ENCODE results near the gene SP140L.

The SP140L gene

DNA sequence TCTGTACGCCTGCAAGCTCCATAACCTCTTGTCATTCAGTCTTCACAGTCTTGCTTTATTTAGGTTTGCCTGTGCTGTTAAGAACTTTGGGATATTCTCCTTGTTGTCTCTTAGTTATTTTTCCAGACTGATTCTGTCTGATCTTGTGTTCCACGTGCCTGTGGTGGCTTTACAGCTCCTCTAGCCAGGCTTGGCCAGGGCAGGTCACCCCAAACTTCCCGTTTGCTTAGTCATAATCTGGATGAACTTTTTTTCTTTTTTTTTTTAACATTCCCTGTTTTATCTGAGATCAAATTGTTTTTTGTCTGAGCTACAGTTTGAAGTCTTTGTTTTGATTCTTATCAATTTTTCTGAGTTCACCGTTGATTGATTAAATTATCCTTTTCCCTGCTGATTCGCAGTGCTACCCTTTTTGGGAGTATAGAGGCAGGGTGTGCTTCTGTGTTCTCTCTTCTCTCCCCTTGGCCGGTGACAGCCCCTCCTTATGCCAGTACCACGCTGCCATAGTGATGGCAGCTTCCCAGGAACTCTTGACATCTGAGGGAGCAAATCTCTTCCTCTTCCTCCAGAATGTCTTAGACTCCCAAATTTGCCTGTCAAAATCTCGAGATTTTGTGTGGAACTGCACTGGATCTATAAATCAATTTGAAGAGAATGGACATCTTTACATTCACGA, 91.5 kb downstream of the SP140L start:
- DNase-seq (ENCODE audit: low read depth): peak; percentile 86

DNA sequence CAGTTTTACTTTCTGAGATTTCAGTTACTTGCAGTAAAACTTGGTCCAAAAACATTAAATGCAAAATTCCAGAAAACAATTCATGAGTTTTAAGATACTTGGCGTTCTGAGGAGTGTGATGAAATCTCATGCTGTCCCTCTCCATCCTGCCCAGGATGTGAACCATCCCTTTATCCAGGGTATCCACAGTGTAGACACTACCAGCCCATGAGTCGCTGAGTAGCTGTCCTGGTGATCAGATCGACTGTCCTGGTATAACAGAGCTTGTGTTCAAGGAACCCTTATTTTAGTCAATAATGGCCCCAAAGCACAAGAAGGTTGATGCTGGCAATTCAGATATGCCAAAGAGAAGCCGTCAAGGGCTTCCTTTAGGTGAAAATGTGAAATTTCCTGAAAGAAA, 92.2 kb downstream of the SP140L start:
- no peak for DNase-seq (ENCODE audit: low read depth)

DNA sequence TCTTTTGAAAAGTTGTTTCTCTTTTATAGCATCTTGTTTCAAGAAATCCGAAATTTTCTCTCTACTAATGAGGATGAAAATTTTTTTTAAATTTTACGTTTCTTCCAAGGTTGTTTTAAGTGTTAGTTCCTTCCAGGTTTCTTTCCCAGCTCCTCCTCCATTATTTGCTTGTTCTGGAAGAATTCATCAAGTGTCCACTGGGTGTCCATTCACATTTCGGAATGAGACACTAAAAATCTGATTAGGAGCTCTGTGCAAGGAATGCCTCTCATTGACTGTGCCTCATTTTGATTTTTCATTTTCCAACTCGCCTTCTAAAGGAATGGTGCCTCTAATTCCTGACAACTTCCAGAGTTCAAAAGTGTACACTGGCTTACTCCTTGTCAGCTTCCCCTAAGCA, 95.2 kb downstream of the SP140L start:
- DNase-seq (ENCODE audit: low read depth): no peak

DNA sequence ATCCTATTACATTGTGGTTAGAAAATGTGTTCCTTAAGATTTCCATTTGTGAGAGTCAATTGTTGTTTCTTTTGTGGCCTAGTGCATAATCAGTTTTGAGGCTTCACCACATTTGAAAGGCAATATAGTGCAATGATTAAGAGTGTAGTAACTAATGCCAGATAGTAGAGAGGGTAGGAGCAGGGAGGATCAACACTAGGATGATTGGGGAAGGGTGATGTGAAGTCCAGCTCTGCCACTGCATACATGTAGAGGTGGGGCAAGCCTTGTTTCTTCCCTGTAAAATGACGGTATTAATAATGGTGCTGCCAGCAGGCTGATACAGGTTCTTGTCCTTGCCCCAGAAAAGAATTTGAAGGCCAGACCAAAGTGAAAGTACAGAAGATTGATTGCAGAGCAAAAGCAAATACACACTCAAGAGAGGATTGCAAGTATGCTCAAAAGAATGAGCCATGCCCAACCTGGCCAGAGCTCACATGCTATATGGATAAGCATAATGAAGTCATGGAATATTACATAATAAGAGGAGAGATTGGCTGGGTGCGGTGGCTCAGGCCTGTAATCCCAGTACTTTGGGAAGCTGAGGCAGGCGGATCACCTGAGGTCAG, 97.0 kb downstream of the SP140L start:
- DNase-seq (ENCODE audit: low read depth): peak; percentile 30

DNA sequence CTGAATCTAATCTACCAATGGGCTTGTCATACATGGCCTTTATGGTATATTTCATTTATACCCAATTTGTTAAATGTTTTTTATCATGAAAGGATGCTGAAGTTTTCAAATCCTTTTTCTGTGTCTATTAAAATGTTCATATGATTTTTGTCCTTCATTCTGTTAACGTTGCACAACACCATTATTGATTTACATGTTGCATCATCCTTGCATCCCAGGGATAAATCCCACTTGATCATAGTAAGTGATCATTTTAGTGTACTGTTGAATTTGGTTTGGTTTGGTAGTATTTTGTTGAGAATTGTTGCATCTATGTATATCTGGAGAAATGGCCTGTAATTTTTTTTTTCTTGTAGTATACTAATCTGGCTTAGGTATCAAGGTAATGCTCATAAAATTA, 98.4 kb downstream of the SP140L start:
- DNase-seq (ENCODE audit: low read depth): no peak

DNA sequence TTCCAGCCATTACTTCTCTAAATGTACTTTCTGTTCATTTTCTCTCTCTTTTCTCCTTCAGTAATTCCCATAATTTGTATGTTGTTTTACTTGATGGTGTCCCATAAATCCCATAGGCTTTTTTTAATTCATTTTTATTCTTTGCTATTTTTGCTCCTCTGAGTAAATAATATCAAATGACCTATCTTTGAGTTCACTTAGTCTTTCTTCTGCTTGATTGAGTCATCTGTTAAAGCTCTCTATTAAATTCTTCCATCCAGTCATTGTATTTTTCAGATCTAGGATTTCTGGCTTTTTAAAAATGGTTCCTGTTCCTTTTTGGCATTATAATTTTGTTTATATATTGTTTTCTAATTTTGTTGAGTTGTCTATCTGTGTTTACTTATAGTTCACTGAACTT, 102.5 kb downstream of the SP140L start:
- DNase-seq (ENCODE audit: low read depth): no peak

DNA sequence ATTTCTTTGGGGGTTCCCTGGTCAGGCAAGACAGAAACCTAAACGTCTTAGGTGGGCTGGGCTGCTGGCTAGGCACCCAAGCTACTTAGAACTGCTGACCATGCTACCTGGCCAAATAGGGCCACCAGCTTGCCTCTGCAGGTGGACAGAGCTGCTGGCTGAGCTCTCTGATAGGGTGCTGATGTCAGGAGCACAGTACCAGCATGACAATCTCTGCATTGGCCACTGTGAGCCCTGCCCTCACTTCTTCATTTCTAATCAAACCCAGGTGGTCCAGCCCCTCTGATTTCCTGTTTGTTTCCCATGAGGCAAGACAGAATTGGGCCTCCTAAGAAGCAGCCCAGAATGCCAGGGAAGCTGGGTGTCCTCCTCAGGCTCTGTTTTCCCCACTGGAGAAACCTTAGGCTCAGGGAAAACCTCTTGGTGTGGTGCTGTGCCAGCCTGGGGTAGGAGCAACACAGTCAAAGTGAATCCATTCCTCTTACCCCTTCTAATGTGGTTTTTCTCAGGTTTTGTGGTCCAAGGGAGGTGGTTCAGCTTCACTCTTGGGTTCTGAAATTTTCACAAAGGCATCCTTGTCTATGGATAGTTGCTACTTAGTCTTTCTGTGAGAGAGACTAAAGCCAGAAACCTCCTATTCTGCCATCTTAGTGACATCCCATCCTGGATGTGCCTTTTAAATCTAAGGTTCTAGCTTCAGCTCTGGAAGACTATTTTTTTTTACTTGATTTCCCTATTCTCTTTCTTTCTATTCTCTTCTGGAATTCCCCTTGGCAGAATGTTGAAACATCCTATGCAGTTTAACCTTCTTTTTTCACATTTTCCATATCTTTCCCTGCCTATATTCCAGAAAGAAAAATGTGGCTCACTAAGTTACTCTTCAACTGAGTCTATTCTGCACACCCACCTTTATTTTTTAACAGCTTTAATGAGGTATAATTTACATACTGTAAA, 104.2 kb downstream of the SP140L start:
- DNase-seq (ENCODE audit: low read depth): no peak

DNA sequence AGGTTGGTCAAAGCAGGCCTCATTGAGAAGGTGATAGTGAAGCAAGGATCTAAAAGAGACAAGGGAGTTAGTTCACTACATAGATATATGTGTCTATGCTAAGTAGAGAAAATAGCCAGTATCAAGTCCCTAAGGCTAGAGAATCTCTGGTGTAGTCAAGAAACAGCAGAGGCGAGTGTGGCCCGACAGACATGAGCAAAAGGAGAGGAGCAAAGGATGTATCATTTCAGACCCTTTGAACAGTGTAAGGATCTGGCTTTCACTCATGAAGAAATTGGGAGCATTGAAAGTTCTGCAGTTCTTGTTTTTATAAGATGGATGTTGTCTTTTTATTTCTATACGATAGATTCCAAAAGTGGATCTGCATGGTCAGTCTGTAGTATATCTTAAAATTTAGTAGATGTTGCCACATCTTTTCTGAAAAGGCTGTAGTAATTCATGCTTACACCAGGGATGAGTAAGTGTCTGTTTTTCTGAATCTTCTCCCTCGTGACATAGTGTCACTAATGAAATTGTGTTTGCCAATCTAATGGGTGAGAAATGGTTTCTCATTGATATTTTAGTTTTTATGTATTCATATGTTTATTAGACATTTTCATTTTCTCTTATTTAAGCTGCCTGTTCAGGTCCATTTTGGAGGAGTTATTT, 107.8 kb downstream of the SP140L start:
- no peak for DNase-seq (ENCODE audit: low read depth)

DNA sequence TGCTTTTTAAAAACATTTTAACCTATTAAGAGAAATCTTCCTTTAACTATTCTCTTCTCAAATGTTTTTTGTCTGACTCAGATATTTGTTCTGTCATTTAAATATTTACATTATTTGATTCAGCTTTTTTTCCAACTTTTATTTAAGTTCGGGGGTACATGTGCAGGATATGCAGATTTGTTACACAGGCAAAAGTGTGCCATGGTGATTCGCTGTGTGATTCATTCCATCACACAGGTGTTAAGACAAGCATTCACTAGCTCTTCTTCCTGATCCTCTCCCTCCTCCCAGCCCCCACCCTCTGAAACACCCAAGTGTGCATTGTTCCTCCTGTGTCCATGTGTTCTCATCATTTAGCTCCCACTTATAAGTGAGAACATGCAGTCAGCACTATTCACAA, 108.4 kb downstream of the SP140L start:
- no peak for DNase-seq (ENCODE audit: low read depth)

DNA sequence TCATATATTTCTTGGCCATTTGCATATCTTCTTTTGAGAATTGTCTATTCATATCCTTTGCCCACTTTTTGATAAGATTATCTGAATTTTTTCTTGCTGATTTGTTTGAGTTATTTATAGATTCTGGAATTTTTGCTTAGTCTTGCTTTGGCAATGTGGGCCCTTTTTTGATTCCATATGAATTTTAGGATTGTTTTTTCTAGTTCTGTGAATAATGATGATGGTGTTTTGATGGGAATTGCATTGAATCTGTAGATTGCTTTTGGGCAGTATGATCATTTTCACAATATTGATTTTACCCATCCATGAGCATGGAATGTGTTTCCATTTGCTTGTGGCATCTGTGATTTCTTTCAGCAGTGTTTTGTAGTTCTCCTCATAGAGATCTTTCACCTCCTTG, 112.1 kb downstream of the SP140L start:
- DNase-seq (ENCODE audit: low read depth): peak; percentile 48

DNA sequence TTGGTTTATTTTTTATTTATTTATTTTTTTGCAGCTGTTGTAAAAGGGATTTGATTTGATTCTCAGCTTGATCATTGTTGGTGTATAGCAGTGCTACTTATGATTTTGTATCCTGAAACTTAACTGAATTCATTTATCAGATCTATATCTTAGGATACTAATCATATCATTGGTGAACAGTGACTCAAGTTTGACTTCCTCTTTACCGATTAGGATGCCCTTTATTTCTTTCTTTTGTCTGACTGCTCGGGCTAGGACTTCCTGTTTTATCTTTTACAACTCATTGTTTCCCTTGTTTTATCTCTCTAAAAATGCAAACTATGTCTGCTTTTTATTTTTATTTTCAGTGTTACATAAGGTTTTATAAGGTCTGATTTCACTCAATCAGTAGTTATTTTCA, 112.6 kb downstream of the SP140L start:
- peak; percentile 32 for DNase-seq (ENCODE audit: low read depth)

DNA sequence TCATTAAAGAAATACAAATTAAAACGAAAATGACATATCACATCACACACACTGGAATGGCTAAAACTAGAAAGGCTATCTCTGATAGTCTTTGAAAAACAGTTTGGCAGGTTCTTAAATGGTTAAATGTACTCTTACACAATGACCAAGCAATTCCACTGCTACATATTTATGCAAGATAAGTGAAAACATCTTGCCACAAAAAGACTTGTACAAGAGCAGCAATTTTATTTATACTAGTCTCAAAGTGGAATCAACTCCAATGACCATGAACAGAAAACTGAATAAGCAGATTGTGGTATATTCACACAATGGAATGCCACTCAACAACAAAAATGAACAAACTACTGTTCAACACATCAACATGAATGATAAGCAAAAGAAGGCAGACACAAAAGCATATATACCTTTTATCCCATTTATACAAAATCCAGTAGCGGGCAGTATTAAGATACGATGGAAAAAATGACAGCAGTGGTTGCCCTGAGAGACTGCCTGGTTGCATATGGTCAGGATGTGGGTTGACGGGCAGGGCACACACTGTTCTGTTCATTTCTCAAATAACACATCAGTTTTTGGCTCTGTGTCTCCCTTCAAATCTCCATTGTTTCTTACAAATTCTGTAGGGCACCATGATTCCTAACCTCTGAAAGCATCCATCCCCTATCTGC, 114.4 kb downstream of the SP140L start:
- peak; percentile 59 for DNase-seq (ENCODE audit: low read depth)

DNA sequence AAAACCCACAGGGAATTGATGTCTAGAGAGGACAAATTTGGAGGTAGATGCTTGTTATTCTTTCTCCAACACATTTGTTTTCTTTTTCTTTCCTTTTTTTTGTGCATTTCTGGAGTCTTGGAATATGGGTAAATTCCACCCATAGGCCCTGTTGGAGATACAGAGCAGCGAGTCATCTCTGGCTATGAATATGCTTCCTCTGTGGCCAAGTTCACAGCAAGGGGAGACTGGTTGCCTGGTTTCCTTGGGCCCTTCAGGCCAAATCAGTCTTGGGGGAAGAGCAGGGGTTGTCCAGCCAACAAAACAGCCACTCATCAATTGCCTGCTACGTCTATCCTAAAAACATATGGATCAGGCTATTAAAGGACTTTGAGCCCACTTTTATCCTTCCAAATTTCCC, 116.5 kb downstream of the SP140L start:
- peak; percentile 89 for DNase-seq (ENCODE audit: low read depth)

DNA sequence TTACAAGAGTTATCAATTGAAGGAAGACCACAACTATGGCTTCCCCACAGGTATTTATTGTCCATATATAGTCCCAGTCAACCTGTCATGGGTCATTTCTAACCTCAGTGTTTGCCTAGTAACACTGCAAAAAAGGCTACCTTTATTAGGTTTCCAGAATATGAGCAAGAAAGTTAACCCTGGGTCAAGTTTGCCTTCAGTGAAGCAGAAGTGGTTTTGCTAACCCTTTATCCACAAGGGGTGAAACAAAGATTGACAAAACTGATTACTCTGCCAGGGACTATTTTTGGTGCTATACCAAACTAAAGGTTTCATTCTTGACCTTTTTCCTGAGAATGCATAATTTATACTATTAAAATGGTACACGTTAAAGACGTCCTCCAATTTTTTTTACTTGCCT, 117.8 kb downstream of the SP140L start:
- no peak for DNase-seq (ENCODE audit: low read depth)

DNA sequence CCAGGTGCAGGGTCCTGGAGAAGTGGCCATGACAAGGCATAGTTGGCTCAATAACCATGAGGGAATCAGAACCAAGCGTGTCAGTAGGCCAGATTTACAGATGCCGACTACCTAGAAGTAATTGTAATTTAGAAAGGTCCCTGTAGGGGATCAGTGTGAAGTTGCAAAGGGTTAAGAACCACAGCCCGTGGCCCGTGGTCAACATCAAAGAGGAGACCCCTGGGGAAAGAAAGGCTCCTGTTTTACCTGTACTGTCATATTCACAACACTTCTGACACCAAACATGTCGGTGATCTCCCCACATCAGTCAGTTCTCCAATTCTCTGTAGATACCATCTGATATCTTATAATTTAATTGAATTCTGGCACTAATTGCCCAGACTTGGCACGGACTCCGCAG, 120.0 kb downstream of the SP140L start:
- DNase-seq (ENCODE audit: low read depth): no peak

DNA sequence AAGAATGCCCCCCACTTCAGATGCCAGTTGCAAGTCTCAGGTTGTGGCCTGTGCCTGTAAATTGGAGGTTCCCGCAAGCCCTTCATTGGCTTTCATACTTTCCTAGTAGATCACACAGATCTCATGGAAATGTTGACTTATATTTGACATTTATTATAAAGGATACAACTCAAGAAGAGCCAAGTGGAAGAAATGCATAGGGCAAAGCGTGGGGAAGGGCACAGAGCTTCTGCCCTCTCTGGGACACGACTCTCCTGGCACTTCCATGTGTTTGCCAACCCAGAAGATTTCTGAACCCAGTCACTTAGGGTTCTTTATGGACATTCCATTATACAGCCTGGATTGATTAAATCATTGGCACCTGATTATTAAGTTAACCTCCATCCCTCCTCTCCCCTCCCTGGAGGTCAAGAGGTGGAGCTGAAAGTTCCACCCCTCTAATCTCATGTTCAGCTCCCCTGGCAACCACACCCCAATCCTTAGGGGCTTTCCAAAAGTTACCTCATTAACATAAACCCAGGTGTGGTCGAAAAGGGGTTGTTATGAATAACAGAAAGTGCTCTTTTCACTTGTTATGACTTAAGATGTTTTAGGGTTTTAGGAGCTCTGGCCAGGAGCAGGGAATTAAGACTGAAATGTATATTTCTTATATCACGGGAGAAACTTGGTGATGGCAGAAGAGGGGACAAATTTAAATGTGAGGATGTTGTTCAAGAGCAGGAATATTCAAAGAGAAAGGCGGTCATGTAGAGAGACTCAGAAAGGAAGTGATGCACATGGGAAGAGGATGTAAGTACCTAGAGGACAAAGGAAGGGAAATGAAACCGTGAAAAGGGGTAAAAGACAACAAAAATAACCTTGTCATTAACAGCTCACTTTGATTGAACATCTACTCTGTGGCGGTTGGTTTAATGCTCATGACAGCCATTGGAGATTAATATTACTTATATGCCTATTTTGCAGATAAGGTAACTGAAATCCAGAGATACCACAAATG, 120.8 kb downstream of the SP140L start:
- no peak for DNase-seq (ENCODE audit: low read depth)

DNA sequence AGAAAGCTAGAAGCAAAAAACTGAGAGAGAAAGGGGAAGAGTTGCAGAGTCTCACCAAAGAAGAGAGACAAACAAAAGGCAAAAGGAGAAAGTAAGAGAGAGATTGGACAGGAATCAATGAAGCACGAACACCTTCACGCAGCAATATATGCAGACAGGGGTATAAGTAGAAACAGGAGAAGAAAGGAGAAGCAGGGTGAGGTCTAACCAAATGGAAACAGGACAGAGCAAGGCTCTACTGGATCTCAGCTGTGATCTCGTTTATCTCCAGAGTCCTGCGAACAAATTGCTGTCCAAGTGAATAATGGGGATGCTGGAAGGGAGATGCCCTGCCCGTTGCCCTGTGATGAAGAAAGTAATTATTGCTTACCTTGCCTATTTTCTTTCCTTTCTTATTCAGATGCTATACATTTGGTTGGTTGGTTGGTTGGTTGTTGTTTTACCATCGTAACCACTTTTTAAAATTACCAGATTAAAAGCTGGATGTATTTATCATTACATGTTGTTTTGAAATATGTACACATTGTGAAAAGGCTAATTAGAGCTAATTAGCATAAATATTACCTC, 123.0 kb downstream of the SP140L start:
- DNase-seq (ENCODE audit: low read depth): no peak

DNA sequence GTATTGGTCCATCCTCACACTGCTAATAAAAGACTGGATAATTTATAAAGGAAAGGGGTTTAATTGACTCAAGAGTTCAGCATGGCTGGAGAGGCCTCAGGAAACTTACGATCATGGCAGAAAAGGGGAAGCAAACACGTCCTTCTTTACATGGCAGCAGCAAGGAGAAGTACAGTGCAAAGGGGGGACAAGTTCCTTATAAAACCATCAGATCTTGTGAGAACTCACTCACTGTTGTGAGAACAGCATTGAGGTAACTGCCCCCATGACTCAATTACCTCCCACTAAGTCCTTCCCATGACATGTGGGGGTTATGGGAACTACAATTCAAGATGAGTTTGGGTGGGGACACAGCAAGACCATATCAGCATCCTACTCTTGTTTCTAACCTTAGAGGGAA, 126.0 kb downstream of the SP140L start:
- no peak for DNase-seq (ENCODE audit: low read depth)

All from EH (cell line).